ENCODE data around the gene SUMO4. TPM values are rescaled to one million over a fixed set of nuclear protein-coding genes. Genes with fewer than 3 reads are reported as not detected.

SUMO4 gene
- total RNA-seq (2014; rRNA removed; shearing (Covaris generic)) = 0.48 and 0.87 TPM in 2 replicates

GRCh38 chr6:149400050-149400449 is at the start of gene SUMO4:
Gene SUMO4, plus strand, starts transcription at chr6:149400262. Its CDS starts 130 bp downstream, at chr6:149400392.
- no peak for DNase-seq
- no peak within 1 kb of the TSS for H3K4me3 ChIP-seq (ENCODE audit: insufficient read depth, low read depth, low read length)
- no peaks in the 10 kb centered on the region; the same call in 1 of the 2 replicates for H3K36me3 ChIP-seq (replicated peaks; ENCODE audit: control insufficient read depth, insufficient read depth, low read length)
- H3K27me3 ChIP-seq (ENCODE audit: control insufficient read depth, insufficient read depth, low read length) = no peaks in the 10 kb centered on the region

DNA sequence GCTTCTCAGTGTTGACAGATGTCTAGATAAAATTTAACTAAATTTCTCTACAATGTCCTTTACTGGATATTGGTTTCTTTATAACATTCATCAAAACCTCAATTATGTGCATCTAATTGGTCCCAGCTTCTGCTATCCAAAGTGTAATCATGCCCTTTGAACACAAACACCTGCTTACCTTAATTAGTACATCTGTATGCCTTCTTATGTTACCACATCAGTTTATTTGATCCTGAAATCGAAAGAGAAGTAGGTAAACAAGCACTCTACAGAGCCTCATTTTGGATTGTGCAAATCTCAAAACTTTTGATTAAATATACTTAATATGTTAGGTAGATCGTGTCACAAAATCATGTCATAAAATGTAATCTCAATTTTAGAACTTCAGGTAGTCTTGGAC is 46.1 kb upstream of the SUMO4 start:
- DNase-seq = no peak
- no peaks in the 10 kb centered on the region for H3K36me3 ChIP-seq (replicated peaks; ENCODE audit: control insufficient read depth, insufficient read depth, low read length)
- H3K27me3 ChIP-seq (ENCODE audit: control insufficient read depth, insufficient read depth, low read length) = no peaks in the 10 kb centered on the region
- H3K4me3 ChIP-seq (ENCODE audit: insufficient read depth, low read depth, low read length) = no peak overlapping the region

- no peaks in the 10 kb centered on the region for H3K27me3 ChIP-seq (ENCODE audit: control insufficient read depth, insufficient read depth, low read length)
- H3K4me3 ChIP-seq (ENCODE audit: insufficient read depth, low read depth, low read length) = no peak overlapping the region
- no peaks in the 10 kb centered on the region for H3K36me3 ChIP-seq (replicated peaks; ENCODE audit: control insufficient read depth, insufficient read depth, low read length)
- no peak for DNase-seq
These were observed 43.8 kb upstream of the SUMO4 start for GRCh38 chr6:149356081-149356750.

DNA sequence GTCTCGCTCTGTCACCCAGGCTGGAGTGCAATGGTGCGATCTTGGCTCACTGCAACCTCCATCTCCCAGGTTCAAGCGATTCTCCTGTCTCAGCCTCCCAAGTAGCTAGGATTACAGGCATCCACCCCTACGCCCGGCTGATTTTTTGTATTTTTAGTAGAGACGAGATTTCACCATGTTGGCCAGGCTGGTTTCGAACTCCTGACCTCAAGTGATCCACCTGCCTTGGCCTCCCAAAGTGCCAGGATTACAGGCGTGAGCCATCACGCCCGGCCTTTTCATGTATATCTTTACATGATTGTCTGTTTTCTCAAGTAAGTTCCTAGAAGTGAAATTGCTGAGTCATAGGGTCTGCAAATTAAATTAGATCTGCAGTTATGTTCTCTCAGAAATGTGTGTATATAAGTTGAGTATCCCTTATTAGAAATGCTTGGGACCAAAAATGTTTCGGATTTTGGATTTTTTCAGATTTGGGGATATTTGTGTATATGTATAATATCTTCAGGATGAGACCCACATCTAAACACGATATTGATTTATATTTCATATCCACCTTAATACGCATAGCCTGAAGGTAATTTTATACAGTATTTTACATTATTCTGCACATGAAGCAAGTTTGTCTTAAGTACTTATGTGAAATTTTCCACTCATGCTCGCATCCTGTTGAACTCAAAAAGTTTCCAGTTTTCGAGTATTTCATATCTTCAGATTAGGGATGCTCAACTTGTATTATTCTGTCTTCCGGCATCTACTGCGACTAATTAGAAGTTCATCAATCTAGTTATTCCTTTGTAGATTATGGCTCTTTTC is 42.1 kb upstream of the SUMO4 start:
- DNase-seq = no peak
- Histone ChIP-seq H3K27me3 (ENCODE audit: control insufficient read depth, insufficient read depth, low read length) (no peaks in the 10 kb centered on the region), H3K4me3 (ENCODE audit: insufficient read depth, low read depth, low read length) (no peak overlapping the region), H3K36me3 (replicated peaks; ENCODE audit: control insufficient read depth, insufficient read depth, low read length) (no peaks in the 10 kb centered on the region)

GRCh38 chr6:149359440-149359839 is 40.6 kb upstream of the SUMO4 start:
- H3K27me3 ChIP-seq (ENCODE audit: control insufficient read depth, insufficient read depth, low read length) = no peaks in the 10 kb centered on the region
- DNase-seq = no peak

DNA sequence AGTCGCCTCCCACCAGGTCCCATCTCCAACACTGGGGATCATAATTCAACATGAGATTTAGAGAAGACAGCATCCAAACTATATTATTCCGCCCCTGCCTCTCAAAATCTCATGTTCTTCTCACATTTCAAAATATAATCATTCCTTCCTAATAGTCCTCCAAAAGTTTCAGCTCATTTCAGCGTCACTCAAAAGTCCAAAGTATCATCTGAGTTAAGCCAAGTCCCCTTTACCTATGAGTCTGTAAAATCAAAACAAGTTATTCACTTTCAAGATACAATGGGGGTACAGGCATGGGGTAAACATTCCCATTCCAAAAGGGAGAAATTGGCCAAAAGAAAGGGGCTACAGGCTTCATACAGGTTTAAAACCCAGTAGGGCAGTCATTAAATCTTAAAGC is 39.5 kb upstream of the SUMO4 start:
- H3K27me3 ChIP-seq (ENCODE audit: control insufficient read depth, insufficient read depth, low read length) = no peaks in the 10 kb centered on the region
- H3K36me3 ChIP-seq (replicated peaks; ENCODE audit: control insufficient read depth, insufficient read depth, low read length) = no peaks in the 10 kb centered on the region
- H3K4me3 ChIP-seq (ENCODE audit: insufficient read depth, low read depth, low read length) = no peak overlapping the region
- no peak for DNase-seq

More at GRCh38 chr6:149359440-149359839, 40.6 kb upstream of the SUMO4 start:
- Histone ChIP-seq H3K36me3 (replicated peaks; ENCODE audit: control insufficient read depth, insufficient read depth, low read length) (no peaks in the 10 kb centered on the region), H3K4me3 (ENCODE audit: insufficient read depth, low read depth, low read length) (no peak overlapping the region)

DNA sequence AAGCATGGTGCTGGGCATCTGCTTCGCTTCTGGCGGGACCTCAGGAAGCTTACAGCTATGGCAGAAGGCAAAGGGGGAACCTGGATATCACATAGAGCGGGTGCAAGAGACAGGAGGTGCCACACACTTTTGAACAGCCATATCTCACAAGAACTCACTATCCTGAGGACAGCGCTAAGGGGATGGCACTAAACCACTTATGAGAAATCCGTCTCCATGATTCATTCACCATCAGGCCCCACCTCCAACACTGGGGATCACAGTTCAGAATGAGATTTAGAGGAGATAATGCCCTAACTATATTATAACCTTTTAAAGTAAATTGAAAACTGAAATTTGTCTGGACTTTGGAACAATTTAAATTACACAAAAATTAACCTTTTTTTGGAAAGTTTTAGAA is 37.8 kb upstream of the SUMO4 start:
- no peak overlapping the region for H3K4me3 ChIP-seq (ENCODE audit: insufficient read depth, low read depth, low read length)
- H3K27me3 ChIP-seq (ENCODE audit: control insufficient read depth, insufficient read depth, low read length) = no peaks in the 10 kb centered on the region
- DNase-seq = no peak

DNA sequence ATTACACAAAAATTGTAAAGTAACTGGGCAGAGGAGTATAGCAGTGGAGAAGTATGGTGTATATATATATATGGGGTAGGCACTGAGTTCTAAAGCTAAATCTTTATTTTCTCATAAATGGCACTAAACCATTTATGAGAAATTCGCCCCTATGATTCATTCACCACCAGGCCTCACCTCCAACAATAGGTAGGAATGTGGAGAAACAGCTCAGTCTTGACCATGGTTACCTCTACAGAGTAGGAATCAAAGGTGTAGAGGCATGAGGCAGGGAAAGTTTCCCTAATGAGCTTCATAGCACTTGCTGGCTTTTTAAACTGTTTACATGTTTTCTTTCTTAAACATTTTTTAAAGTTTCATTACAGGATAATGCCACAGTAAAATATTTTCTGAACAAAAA is 36.9 kb upstream of the SUMO4 start:
- H3K27me3 ChIP-seq (ENCODE audit: control insufficient read depth, insufficient read depth, low read length) = no peaks in the 10 kb centered on the region
- no peak for DNase-seq
- H3K4me3 ChIP-seq (ENCODE audit: insufficient read depth, low read depth, low read length) = no peak overlapping the region
- no peaks in the 10 kb centered on the region for H3K36me3 ChIP-seq (replicated peaks; ENCODE audit: control insufficient read depth, insufficient read depth, low read length)

More for the DNA sequence above, 37.8 kb upstream of the SUMO4 start:
- H3K36me3 ChIP-seq (replicated peaks; ENCODE audit: control insufficient read depth, insufficient read depth, low read length) = no peaks in the 10 kb centered on the region

- DNase-seq = no peak
- no peaks in the 10 kb centered on the region for H3K27me3 ChIP-seq (ENCODE audit: control insufficient read depth, insufficient read depth, low read length)
- no peak overlapping the region for H3K4me3 ChIP-seq (ENCODE audit: insufficient read depth, low read depth, low read length)
- H3K36me3 ChIP-seq (replicated peaks; ENCODE audit: control insufficient read depth, insufficient read depth, low read length) = no peaks in the 10 kb centered on the region
These were observed 35.5 kb upstream of the SUMO4 start for GRCh38 chr6:149364557-149364956.

- no peaks in the 10 kb centered on the region for H3K27me3 ChIP-seq (ENCODE audit: control insufficient read depth, insufficient read depth, low read length)
These were observed 34.9 kb upstream of the SUMO4 start for GRCh38 chr6:149365197-149365596.

GRCh38 chr6:149366267-149366921 is 33.7 kb upstream of the SUMO4 start:
- no peak overlapping the region for H3K4me3 ChIP-seq (ENCODE audit: insufficient read depth, low read depth, low read length)
- DNase-seq = no peak
- H3K36me3 ChIP-seq (replicated peaks; ENCODE audit: control insufficient read depth, insufficient read depth, low read length) = no peaks in the 10 kb centered on the region; the same call in 1 of the 2 replicates
- no peaks in the 10 kb centered on the region for H3K27me3 ChIP-seq (ENCODE audit: control insufficient read depth, insufficient read depth, low read length)

More at GRCh38 chr6:149365197-149365596, 34.9 kb upstream of the SUMO4 start:
- no peak overlapping the region for H3K4me3 ChIP-seq (ENCODE audit: insufficient read depth, low read depth, low read length)
- DNase-seq = no peak
- no peaks in the 10 kb centered on the region; the same call in 1 of the 2 replicates for H3K36me3 ChIP-seq (replicated peaks; ENCODE audit: control insufficient read depth, insufficient read depth, low read length)

DNA sequence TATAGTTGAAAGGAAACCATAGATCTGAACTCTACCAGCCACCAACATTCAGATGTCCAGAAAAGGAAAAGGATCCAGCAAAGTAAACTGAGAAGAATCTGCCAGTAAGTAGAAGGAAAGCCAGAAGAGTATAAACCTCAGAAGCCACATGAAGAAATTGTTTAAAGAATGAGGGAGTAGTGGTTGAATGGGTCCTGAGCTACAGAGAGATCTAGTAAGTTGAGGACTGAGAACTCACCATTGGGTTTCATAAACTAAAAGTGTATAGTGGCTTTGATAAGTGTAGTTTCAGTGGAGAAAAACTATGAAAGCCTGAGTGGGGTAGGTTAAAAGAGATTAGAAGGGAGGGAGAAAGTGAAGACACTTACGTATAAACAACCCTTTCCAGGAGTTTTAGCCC is 32.0 kb upstream of the SUMO4 start:
- no peaks in the 10 kb centered on the region for H3K27me3 ChIP-seq (ENCODE audit: control insufficient read depth, insufficient read depth, low read length)
- H3K36me3 ChIP-seq (replicated peaks; ENCODE audit: control insufficient read depth, insufficient read depth, low read length) = no peaks in the 10 kb centered on the region; the same call in 1 of the 2 replicates
- no peak overlapping the region for H3K4me3 ChIP-seq (ENCODE audit: insufficient read depth, low read depth, low read length)
- no peak for DNase-seq

DNA sequence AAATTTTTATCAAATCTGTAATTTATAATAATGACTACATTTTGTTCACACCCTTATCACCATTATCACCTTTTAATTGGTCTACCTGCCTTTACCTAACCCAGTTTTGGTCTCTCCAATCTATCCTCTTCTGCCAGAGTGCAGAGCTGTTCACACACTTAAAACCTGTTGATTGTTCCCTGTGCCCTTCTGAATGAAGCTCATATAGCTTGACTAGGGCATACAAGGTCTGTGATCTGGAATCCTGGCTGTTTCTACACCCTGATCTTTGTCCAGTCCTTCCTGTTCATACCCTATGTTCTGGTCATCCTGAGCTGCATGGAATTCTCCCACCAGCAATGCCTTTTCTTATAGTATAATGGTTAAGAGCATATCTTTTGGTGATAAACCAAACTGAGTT is 28.9 kb upstream of the SUMO4 start:
- Histone ChIP-seq H3K36me3 (replicated peaks; ENCODE audit: control insufficient read depth, insufficient read depth, low read length) (no peaks in the 10 kb centered on the region; the same call in 1 of the 2 replicates), H3K4me3 (ENCODE audit: insufficient read depth, low read depth, low read length) (no peak overlapping the region), H3K27me3 (ENCODE audit: control insufficient read depth, insufficient read depth, low read length) (no peaks in the 10 kb centered on the region)
- DNase-seq = no peak

DNA sequence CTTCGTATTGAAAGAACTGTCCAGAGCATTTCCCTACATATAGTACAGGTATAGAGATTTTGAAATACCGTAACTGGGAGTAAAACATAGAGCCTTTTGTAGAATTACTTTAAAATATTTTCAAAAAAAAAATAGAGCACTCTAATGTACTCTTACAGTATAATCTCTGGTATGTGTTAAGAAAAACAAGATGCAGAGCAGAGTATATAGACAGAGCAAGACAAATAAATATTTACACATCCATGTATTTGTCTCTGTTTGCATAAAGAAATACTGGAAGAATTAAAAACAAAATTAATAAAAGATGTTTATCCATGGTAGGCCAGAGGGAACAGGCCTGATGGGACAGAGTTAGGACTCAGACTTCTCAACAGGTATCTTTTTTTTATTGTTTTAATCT is 28.0 kb upstream of the SUMO4 start:
- no peak overlapping the region for H3K4me3 ChIP-seq (ENCODE audit: insufficient read depth, low read depth, low read length)
- no peaks in the 10 kb centered on the region; the same call in 1 of the 2 replicates for H3K36me3 ChIP-seq (replicated peaks; ENCODE audit: control insufficient read depth, insufficient read depth, low read length)
- DNase-seq = no peak
- H3K27me3 ChIP-seq (ENCODE audit: control insufficient read depth, insufficient read depth, low read length) = no peaks in the 10 kb centered on the region
